Endothelial cell of umbilical vein (primary cell): Measurements from ENCODE around the gene DCLK1. TPM values are rescaled to one million over a fixed set of nuclear protein-coding genes. Genes with fewer than 3 reads are reported as not detected.

Experiments used
- BruUV-seq: library from RNA; stranded (reverse); fragments of 400-500 nt; replicated peaks from 2 replicates; lab custom pipeline; 2021; lab: Mats Ljungman, UMichigan
- CTCF ChIA-PET: fragments of 300-600, 350-600 bp; sonication (Branson Sonifier 250); formaldehyde crosslinking; loops from one replicate; lab custom pipeline; 2021; ENCODE audit warnings: antibody characterized with exemption, inconsistent platforms; lab: Charles Lee
- POLR2A ChIA-PET: fragments of 300-600, 350-600 bp; sonication (Branson Sonifier 250); formaldehyde crosslinking; loops from one replicate; lab custom pipeline; 2021; ENCODE audit warnings: antibody characterized with exemption, inconsistent platforms; lab: Charles Lee
- DNase-seq: peaks from one replicate; pipeline ENCODE4 v3.0.0-alpha.2; 2011; ENCODE audit warnings: low read depth, low spot score
- FAIRE-seq: peaks from 2 replicates; lab custom pipeline; 2011; peaks lifted over from hg19 to GRCh38; lab: Jason Lieb, UNC
- H2AFZ ChIP-seq: 2 replicates; pipeline ENCODE4 v1.6.0; 2012; ENCODE audit warnings: low read depth, low read length, control low read depth, inconsistent platforms
- H3K27ac ChIP-seq: 2 replicates; pipeline ENCODE4 v1.5.1; 2011; ENCODE audit warnings: low read depth, mild to moderate bottlenecking, control low read depth, low read length, moderate library complexity; ENCODE audit not compliant: insufficient read depth
- H3K27me3 ChIP-seq, 2 experiments: 2 replicates each; pipeline versions ENCODE4 v1.6.0 to v1.6.1; 2011; ENCODE audit warnings: low read length in 2 of 2, mixed read lengths in 1 of 2; ENCODE audit not compliant: control insufficient read depth in 2 of 2, insufficient read depth in 2 of 2
- H3K36me3 ChIP-seq, 2 experiments: 2 replicates in 1 of 2; 3 replicates in 1 of 2; pipeline ENCODE4 v1.5.1; 2011; ENCODE audit warnings: low read length in 2 of 2, mild to moderate bottlenecking in 1 of 2, moderate library complexity in 1 of 2; ENCODE audit not compliant: control insufficient read depth in 2 of 2, insufficient read depth in 2 of 2; ENCODE audit errors: extremely low read depth in 1 of 2
- H3K4me1 ChIP-seq: 3 replicates; pipeline ENCODE4 v1.5.1; 2011; ENCODE audit warnings: mild to moderate bottlenecking, low read length; ENCODE audit not compliant: control insufficient read depth, insufficient read depth; ENCODE audit errors: extremely low read depth
- H3K4me2 ChIP-seq: 2 replicates; pipeline ENCODE4 v1.6.1; 2011; ENCODE audit warnings: low read length, control low read depth, mixed read lengths; ENCODE audit not compliant: insufficient read depth
- H3K4me3 ChIP-seq, 3 experiments: fragments of 200-600 bp in 1 of 3; sonication (generic), shearing (Covaris generic) in 1 of 3; replicated peaks in 1 of 3; 2 replicates each; pipeline ENCODE4 v1.5.1; 2011 to 2016; ENCODE audit warnings: control low read depth in 3 of 3, low read length in 3 of 3, mild to moderate bottlenecking in 2 of 3, inconsistent platforms in 1 of 3, low read depth in 1 of 3, moderate library complexity in 1 of 3; ENCODE audit not compliant: insufficient read depth in 1 of 3
- H3K79me2 ChIP-seq: 2 replicates; pipeline ENCODE4 v1.6.0; 2012; ENCODE audit warnings: low read length, inconsistent platforms; ENCODE audit not compliant: control insufficient read depth, insufficient read depth
- H3K9ac ChIP-seq: replicated peaks from 2 replicates; pipeline ENCODE3; 2011; ENCODE audit warnings: low read length, control low read depth; ENCODE audit not compliant: insufficient read depth; ENCODE audit errors: extremely low read depth
- H3K9me1 ChIP-seq: replicated peaks from 3 replicates; pipeline ENCODE4 v1.6.0; 2011; ENCODE audit warnings: mild to moderate bottlenecking, low read length; ENCODE audit not compliant: control insufficient read depth, insufficient read depth; ENCODE audit errors: extremely low read depth
- H3K9me3 ChIP-seq: replicated peaks from 2 replicates; pipeline ENCODE4 v1.5.1; 2012; ENCODE audit warnings: low read length, inconsistent platforms; ENCODE audit not compliant: control insufficient read depth, insufficient read depth
- H4K20me1 ChIP-seq: replicated peaks from 2 replicates; pipeline ENCODE3; 2011; ENCODE audit warnings: mild to moderate bottlenecking, low read length; ENCODE audit not compliant: control insufficient read depth, insufficient read depth; ENCODE audit errors: extremely low read depth
- EZH2 ChIP-seq: IDR thresholded peaks from 2 replicates; pipeline ENCODE4 v1.6.1; 2012; ENCODE audit warnings: borderline replicate concordance, low read depth, mild to moderate bottlenecking, moderate library complexity, low read length, inconsistent platforms; ENCODE audit not compliant: severe bottlenecking
- FOS ChIP-seq: IDR thresholded peaks from 2 replicates; pipeline ENCODE4 v1.6.1; 2011; ENCODE audit warnings: mild to moderate bottlenecking, low read length, moderate library complexity, borderline replicate concordance; ENCODE audit not compliant: insufficient read depth
- GATA2 ChIP-seq: IDR thresholded peaks from 2 replicates; pipeline ENCODE4 v1.7.0; 2011; ENCODE audit warnings: low read depth, mild to moderate bottlenecking, moderate library complexity, mixed read lengths, low read length; ENCODE audit not compliant: insufficient read length, insufficient read depth
- JUN ChIP-seq: IDR thresholded peaks from 2 replicates; pipeline ENCODE4 v1.6.1; 2011; ENCODE audit warnings: borderline replicate concordance, low read depth; ENCODE audit not compliant: insufficient read length, insufficient read depth
- MYC ChIP-seq: IDR thresholded peaks from one replicate; pipeline ENCODE4 v1.6.1; 2011; ENCODE audit warnings: mild to moderate bottlenecking, low read depth, low read length
- POLR2AphosphoS5 ChIP-seq: IDR thresholded peaks from 2 replicates; pipeline ENCODE4 v1.6.1; 2012; ENCODE audit warnings: low read depth, mild to moderate bottlenecking, control low read depth, low read length, moderate library complexity; ENCODE audit not compliant: insufficient read depth
- dilution Hi-C: fragments of 300-500 bp; cut with MboI; formaldehyde crosslinking; loops from one replicate; pipeline ENCODE4 v1.15.0; 2019; ENCODE audit warnings: low sequenced_read_pairs; ENCODE audit not compliant: extremely low pct_ligation_motif_present
- intact Hi-C: fragments of 100-400 bp; cut with micrococcal nuclease; formaldehyde crosslinking; loops from one replicate; pipeline ENCODE4 v1.10.0; 2022
- polyA plus RNA-seq, 4 experiments: library from polyadenylated mRNA; depleted of rRNA in 3 of 4; stranded (reverse) in 3 of 4; unstranded in 1 of 4; fragments of >200 nt; gene quantifications; 2 replicates each; pipeline versions ENCODE4 v1.2.1 to v1.2.3, GENCODE V29; 2011 to 2012; ENCODE audit warnings: missing spikeins in 1 of 4
- total RNA-seq: library from RNA; stranded (reverse); gene quantifications from 2 replicates; pipeline ENCODE4 v1.2.3, GENCODE V29; 2021
- TF ChIP-seq, protein P1 (sequence below), 2 donors: IDR thresholded peaks; 1 replicate in 1 of 2; 2 replicates in 1 of 2; pipeline ENCODE4 v1.5.1; 2011; ENCODE audit warnings: low read length in 2 of 2, mild to moderate bottlenecking in 2 of 2, moderate library complexity in 2 of 2, control low read depth in 1 of 2, inconsistent platforms in 1 of 2, low read depth in 1 of 2; ENCODE audit not compliant: insufficient read depth in 1 of 2; ENCODE audit errors: extremely low read depth in 1 of 2

The DCLK1 gene
- total and polyA plus RNA-seq, 2 donors (not counting 3 experiments of a cell fraction or from before 2014, with no cell fraction given), result 0.28 to 3.9 TPM

DNA sequence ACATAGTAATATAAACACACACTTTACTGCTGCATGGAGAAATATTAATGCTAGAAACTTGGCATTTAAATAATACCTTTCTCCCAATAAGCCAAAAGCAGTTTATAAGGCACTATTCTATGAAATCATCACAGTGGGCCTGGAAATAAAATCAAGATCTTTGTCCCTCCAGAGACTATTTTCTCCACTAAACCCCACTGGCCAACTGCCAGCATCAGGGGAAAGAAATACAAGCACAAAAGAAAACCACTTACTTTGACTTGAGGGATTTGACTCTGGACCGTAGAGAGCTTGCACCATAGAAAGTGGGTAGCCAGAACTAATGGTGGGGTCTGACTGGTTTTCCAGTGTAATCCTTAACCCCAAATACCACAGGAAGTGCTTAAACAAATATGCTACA, 71.9 kb downstream of the DCLK1 start:
- Histone ChIP-seq H2AFZ (no peak overlapping the region), H3K4me3 (no peak overlapping the region), H3K4me1 (no peaks in the 10 kb centered on the region), H3K9me3 (no peaks in the 10 kb centered on the region), H3K9me1 (no peaks in the 10 kb centered on the region), H3K9ac (no peak overlapping the region), H4K20me1 (no peaks in the 10 kb centered on the region), H3K27ac (no peak overlapping the region), H3K79me2 (no peaks in the 10 kb centered on the region), H3K4me2 (no peak overlapping the region), H3K27me3 (no peaks in the 10 kb centered on the region), H3K36me3 (no peaks in the 10 kb centered on the region)
- DNase-seq (no peak), FAIRE-seq (no peak)
- intact Hi-C loops (no loop called here), dilution Hi-C loops (no loop called here)
- POLR2A ChIA-PET, result no interaction called here
- BruUV-seq, result no TSS peak
- TF ChIP-seq GATA2 (no peak), MYC (no peak), JUN (no peak), FOS (no peak), POLR2AphosphoS5 (no peak), EZH2 (no peak)
- TF ChIP-seq, protein P1, sequence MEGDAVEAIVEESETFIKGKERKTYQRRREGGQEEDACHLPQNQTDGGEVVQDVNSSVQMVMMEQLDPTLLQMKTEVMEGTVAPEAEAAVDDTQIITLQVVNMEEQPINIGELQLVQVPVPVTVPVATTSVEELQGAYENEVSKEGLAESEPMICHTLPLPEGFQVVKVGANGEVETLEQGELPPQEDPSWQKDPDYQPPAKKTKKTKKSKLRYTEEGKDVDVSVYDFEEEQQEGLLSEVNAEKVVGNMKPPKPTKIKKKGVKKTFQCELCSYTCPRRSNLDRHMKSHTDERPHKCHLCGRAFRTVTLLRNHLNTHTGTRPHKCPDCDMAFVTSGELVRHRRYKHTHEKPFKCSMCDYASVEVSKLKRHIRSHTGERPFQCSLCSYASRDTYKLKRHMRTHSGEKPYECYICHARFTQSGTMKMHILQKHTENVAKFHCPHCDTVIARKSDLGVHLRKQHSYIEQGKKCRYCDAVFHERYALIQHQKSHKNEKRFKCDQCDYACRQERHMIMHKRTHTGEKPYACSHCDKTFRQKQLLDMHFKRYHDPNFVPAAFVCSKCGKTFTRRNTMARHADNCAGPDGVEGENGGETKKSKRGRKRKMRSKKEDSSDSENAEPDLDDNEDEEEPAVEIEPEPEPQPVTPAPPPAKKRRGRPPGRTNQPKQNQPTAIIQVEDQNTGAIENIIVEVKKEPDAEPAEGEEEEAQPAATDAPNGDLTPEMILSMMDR (IDR thresholded peaks at IDR 0.05; ENCODE audit: extremely low read depth in 1 of 2, insufficient read depth in 1 of 2, low read depth in 1 of 2, low read length in 2 of 2), result no peak
- CTCF ChIA-PET, result no interaction called here
